ENCODE results near the gene NFIC. TPM values are rescaled to one million over a fixed set of nuclear protein-coding genes. Genes with fewer than 3 reads are reported as not detected.

Gene NFIC
- polyA plus RNA-seq, 2 of the 4 experiments (the other 2 are of a cell fraction), result 2.6 to 34.9 TPM

DNA sequence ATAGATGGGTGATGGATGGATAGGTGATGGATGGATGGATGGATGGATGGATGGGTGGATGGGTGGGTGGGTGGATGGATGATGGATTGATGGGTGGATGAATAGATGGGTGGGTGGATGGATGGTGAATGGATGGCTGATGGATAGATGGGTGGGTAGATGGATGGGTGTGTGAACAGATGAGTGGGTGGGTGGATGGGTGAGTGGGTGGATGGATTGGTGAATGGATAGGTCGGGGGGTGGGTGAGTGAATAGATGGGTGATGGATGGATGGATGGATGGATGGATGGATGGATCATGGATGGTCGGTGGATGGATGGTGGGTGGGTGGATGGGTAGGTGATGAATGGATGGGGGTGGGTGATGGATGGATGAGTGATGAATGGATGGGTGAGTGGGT is 110.4 kb downstream of the NFIC start:
- FAIRE-seq (no peak), ATAC-seq (no peak), DNase-seq (ENCODE audit: low read depth in 1 of 2, low spot score in 1 of 2) (no peak)
- ChIA-PET POLR2A (no interaction called here), CTCF (no interaction called here)
- H3K4me2 ChIP-seq, result no peak overlapping the region
- WGBS (ENCODE audit: missing lambda C conversion rate), result 58% methylated on average over 2 of the region's 2 CpGs
- TF ChIP-seq GATA3 (IDR thresholded peaks at IDR 0.05; ENCODE audit: borderline replicate concordance) (no peak), FOSL2 (IDR thresholded peaks at IDR 0.05) (no peak), FOSL2 (CRISPR knock-in tag; IDR thresholded peaks at IDR 0.05) (no peak), SREBF2 (IDR thresholded peaks at IDR 0.05) (no peak), CEBPB (IDR thresholded peaks at IDR 0.05) (no peak), ESRRA (IDR thresholded peaks at IDR 0.05; ENCODE audit: borderline replicate concordance, low read length) (no peak), BCL3 (IDR thresholded peaks at IDR 0.05) (no peak), MYC (IDR thresholded peaks at IDR 0.05; ENCODE audit: borderline replicate concordance, low read length) (no peak), RCOR1 (IDR thresholded peaks at IDR 0.05; ENCODE audit: low read depth, low read length) (no peak), RFX5 (IDR thresholded peaks at IDR 0.05) (no peak), HES2 (IDR thresholded peaks at IDR 0.05) (no peak), TFCP2L1 (CRISPR knock-in tag; IDR thresholded peaks at IDR 0.05) (no peak), PBX3 (IDR thresholded peaks at IDR 0.05) (no peak)
- H3K9me3 ChIP-seq, result no peaks in the 10 kb centered on the region
- H3K4me3 ChIP-seq, result no peak overlapping the region
- no peak overlapping the region for H3K27ac ChIP-seq
- peaks cover 13% of the 10 kb centered on the region; the same call in 2 of the 3 replicates for H3K4me1 ChIP-seq

- no peak for DNase-seq (ENCODE audit: low read depth in 1 of 2, low spot score in 1 of 2)
- Histone ChIP-seq H3K27ac (no peak overlapping the region), H3K4me2 (no peak overlapping the region), H3K9me3 (no peaks in the 10 kb centered on the region), H3K4me3 (no peak overlapping the region), H3K4me1 (peaks cover 8% of the 10 kb centered on the region; the same call in 2 of the 3 replicates)
- TF ChIP-seq, protein P1, sequence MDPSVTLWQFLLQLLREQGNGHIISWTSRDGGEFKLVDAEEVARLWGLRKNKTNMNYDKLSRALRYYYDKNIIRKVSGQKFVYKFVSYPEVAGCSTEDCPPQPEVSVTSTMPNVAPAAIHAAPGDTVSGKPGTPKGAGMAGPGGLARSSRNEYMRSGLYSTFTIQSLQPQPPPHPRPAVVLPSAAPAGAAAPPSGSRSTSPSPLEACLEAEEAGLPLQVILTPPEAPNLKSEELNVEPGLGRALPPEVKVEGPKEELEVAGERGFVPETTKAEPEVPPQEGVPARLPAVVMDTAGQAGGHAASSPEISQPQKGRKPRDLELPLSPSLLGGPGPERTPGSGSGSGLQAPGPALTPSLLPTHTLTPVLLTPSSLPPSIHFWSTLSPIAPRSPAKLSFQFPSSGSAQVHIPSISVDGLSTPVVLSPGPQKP (IDR thresholded peaks at IDR 0.05; ENCODE audit: low read depth, low read length), result no peak
- TF ChIP-seq CBX2 (IDR thresholded peaks at IDR 0.05; ENCODE audit: borderline replicate concordance, low read depth), result no peak
- no peak for TF ChIP-seq JUNB (IDR thresholded peaks at IDR 0.05)
- no peak for TF ChIP-seq SMC3 (IDR thresholded peaks at IDR 0.05)
- TF ChIP-seq HES2 (IDR thresholded peaks at IDR 0.05), result no peak
- TF ChIP-seq ZFP36 (IDR thresholded peaks at IDR 0.05; ENCODE audit: borderline replicate concordance, partially characterized antibody), result no peak
- no peak for TF ChIP-seq TP53 (CRISPR knock-in tag; IDR thresholded peaks at IDR 0.05)
- TF ChIP-seq CHD4 (IDR thresholded peaks at IDR 0.05; ENCODE audit: borderline replicate concordance), result no peak
- TF ChIP-seq ZC3H11A (IDR thresholded peaks at IDR 0.05), result no peak
- no peak for TF ChIP-seq BHLHE40 (IDR thresholded peaks at IDR 0.05; ENCODE audit: low read depth, low read length)
- TF ChIP-seq, protein P2, sequence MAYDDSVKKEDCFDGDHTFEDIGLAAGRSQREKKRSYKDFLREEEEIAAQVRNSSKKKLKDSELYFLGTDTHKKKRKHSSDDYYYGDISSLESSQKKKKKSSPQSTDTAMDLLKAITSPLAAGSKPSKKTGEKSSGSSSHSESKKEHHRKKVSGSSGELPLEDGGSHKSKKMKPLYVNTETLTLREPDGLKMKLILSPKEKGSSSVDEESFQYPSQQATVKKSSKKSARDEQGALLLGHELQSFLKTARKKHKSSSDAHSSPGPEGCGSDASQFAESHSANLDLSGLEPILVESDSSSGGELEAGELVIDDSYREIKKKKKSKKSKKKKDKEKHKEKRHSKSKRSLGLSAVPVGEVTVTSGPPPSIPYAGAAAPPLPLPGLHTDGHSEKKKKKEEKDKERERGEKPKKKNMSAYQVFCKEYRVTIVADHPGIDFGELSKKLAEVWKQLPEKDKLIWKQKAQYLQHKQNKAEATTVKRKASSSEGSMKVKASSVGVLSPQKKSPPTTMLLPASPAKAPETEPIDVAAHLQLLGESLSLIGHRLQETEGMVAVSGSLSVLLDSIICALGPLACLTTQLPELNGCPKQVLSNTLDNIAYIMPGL (CRISPR knock-in tag; IDR thresholded peaks at IDR 0.05; ENCODE audit: borderline replicate concordance), result no peak
- TF ChIP-seq HEYL (CRISPR knock-in tag; IDR thresholded peaks at IDR 0.05), result no peak
- no peak for TF ChIP-seq CTCF (IDR thresholded peaks at IDR 0.05)
- no peak for TF ChIP-seq RFX5 (IDR thresholded peaks at IDR 0.05)
- TF ChIP-seq GATA3 (IDR thresholded peaks at IDR 0.05; ENCODE audit: borderline replicate concordance), result no peak
- no peak for TF ChIP-seq POLR2AphosphoS2 (conservative IDR thresholded peaks at IDR 0.05; ENCODE audit: low read length)
- no peak for TF ChIP-seq BCL3 (IDR thresholded peaks at IDR 0.05)
- no peak for ATAC-seq
- POLR2A ChIA-PET, result no interaction called here
- no peak for FAIRE-seq
- CTCF ChIA-PET, result no interaction called here
These were observed 111.1 kb downstream of the NFIC start for GRCh38 chr19:3477506-3477905.

Data from A549 (cell line).